Neutrophil (primary cell): Measurements from ENCODE around the gene PTAFR.

Source experiments
- H3K27ac ChIP-seq: fragments of 200-600 bp; sonication (generic); 2 replicates; pipeline ENCODE4 v1.5.1; 2016; ENCODE audit warnings: mild to moderate bottlenecking, moderate library complexity
- H3K27me3 ChIP-seq: fragments of 200-600 bp; sonication (generic); 2 replicates; pipeline ENCODE4 v1.6.0; 2016; ENCODE audit warnings: mild to moderate bottlenecking
- H3K36me3 ChIP-seq: fragments of 200-600 bp; sonication (generic); 2 replicates; pipeline ENCODE4 v1.5.1; 2017
- H3K4me1 ChIP-seq, 2 experiments: fragments of 200-600 bp in 1 of 2; sonication (generic) in 1 of 2; 1 replicate in 1 of 2; 2 replicates in 1 of 2; pipeline versions ENCODE4 v1.5.1 to v1.6.1; 2013 to 2016; ENCODE audit warnings: low read depth in 1 of 2, low read length in 1 of 2, mild to moderate bottlenecking in 1 of 2, moderate library complexity in 1 of 2; ENCODE audit not compliant: control insufficient read depth in 1 of 2, insufficient read depth in 1 of 2
- H3K4me3 ChIP-seq, 2 experiments: fragments of 200-600 bp in 1 of 2; sonication (generic) in 1 of 2; 1 replicate in 1 of 2; 2 replicates in 1 of 2; pipeline ENCODE4 v1.5.1; 2013 to 2016; ENCODE audit warnings: low read depth in 1 of 2, low read length in 1 of 2, mild to moderate bottlenecking in 1 of 2, moderate library complexity in 1 of 2
- H3K9me3 ChIP-seq: fragments of 200-600 bp; sonication (generic); 2 replicates; pipeline ENCODE4 v1.5.1; 2016
- CTCF ChIP-seq: fragments of 200-600 bp; sonication (generic); IDR thresholded peaks from 2 replicates; pipeline ENCODE4 v1.5.1; 2016; ENCODE audit warnings: antibody characterized with exemption

Gene PTAFR

GRCh38 chr1:28194326-28195035 is 18.0 kb upstream of the PTAFR start:
- TF ChIP-seq CTCF = no peak
- Histone ChIP-seq H3K4me3 (no peak overlapping the region), H3K9me3 (no peaks in the 10 kb centered on the region), H3K4me1 (peaks cover 21 to 31% of the 10 kb centered on the region in 2 experiments), H3K27ac (no peak overlapping the region), H3K27me3 (no peaks in the 10 kb centered on the region), H3K36me3 (peaks cover 8% of the 10 kb centered on the region)

GRCh38 chr1:28193701-28194161 is 17.2 kb upstream of the PTAFR start:
- peaks cover 5% of the 10 kb centered on the region for H3K36me3 ChIP-seq
- H3K27ac ChIP-seq = no peak overlapping the region
- H3K4me3 ChIP-seq = no peak overlapping the region
- no peaks in the 10 kb centered on the region for H3K9me3 ChIP-seq
- peaks cover 14 to 23% of the 10 kb centered on the region in 2 experiments for H3K4me1 ChIP-seq
- no peaks in the 10 kb centered on the region for H3K27me3 ChIP-seq
- no peak for TF ChIP-seq CTCF

- Histone ChIP-seq H3K36me3 (no peaks in the 10 kb centered on the region), H3K4me3 (no peak overlapping the region), H3K4me1 (peaks cover 4 to 13% of the 10 kb centered on the region in 2 experiments), H3K27ac (peak overlapping the region; percentile 78), H3K9me3 (no peaks in the 10 kb centered on the region), H3K27me3 (no peaks in the 10 kb centered on the region)
- TF ChIP-seq CTCF = no peak
Measured at GRCh38 chr1:28190996-28191645, 14.6 kb upstream of the PTAFR start.

GRCh38 chr1:28190337-28190979 is 14.0 kb upstream of the PTAFR start:
- Histone ChIP-seq H3K27ac (peak overlapping the region; percentile 78), H3K27me3 (no peaks in the 10 kb centered on the region), H3K36me3 (no peaks in the 10 kb centered on the region), H3K4me3 (no peak overlapping the region), H3K9me3 (no peaks in the 10 kb centered on the region), H3K4me1 (peaks cover 4 to 13% of the 10 kb centered on the region in 2 experiments)
- TF ChIP-seq CTCF = no peak

- Histone ChIP-seq H3K27me3 (no peaks in the 10 kb centered on the region), H3K27ac (no peak overlapping the region), H3K4me3 (no peak overlapping the region), H3K36me3 (no peaks in the 10 kb centered on the region), H3K4me1 (peaks cover 25 to 30% of the 10 kb centered on the region in 2 experiments), H3K9me3 (no peaks in the 10 kb centered on the region)
- TF ChIP-seq CTCF = no peak
Measured at GRCh38 chr1:28185071-28185470, 8.6 kb upstream of the PTAFR start.
